CMK (cell line): ENCODE data around the gene SOX1.
A peak's percentile ranks its signal among the peaks of the same experiment; 100 is the strongest.

Experiments used
- DNase-seq: peaks from one replicate; pipeline ENCODE4 v3.0.0-alpha.2; 2010; ENCODE audit warnings: low read depth

SOX1 gene

GRCh38 chr13:112110479-112110878, 43.5 kb downstream of the SOX1 start:
- DNase-seq: no peak

GRCh38 chr13:112111239-112111857, 44.4 kb downstream of the SOX1 start:
- no peak for DNase-seq

DNA sequence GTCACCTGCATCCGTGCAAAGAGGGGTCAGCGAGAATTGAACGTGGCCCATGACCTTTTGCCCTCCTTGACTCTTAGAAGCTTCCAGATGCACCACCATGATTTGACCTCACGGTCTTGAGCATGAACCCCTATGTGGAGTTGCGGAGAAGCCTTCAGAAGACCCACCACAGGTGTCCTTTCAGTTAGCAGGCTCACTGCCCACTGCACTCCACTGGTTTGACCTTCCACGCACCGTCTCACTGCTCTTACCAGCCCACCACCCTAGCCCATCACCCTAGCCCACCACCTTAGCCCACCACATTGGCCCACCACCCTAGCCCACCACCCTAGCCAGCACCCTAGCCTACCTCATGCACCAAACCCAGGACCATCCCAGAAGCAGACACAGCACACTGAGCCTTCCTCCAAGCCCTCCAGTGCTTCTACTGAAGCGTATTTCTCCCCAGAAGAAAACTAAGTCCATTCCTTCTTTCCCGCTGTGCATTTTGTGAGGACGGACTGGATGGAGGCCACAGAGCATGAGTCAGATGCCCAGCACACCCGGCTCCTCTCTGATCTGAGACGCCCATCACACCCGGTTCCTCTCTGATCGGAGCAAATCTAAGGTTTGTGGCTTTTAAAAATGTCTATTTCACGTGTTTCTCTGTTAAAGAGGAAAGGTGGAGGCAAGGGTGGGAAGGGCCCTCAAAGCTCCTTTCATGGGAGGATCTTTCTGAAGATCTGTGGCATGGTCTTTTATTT, 45.8 kb downstream of the SOX1 start:
- no peak for DNase-seq

- no peak for DNase-seq
These were observed 46.4 kb downstream of the SOX1 start for GRCh38 chr13:112113348-112113747.

GRCh38 chr13:112113851-112114250, 46.9 kb downstream of the SOX1 start:
- no peak for DNase-seq

DNA sequence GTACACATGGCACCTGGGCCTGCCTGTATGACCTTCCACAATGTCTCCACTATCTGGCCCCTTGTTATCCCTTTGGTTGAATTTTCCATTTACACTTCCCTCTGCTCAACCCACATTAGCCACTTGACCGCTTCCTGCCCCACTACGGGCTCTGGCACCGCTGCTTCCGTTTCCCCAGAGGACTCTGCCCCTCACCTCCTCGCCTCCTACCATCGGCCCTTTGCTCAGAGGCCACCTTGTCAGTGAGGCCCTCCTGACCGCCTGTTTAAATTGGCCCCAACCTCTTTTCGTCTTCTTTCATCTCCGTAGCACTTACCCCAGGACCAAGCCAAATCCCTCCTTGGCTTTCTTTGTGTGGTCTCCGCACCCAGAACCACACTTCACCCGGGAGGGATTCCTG, 47.4 kb downstream of the SOX1 start:
- DNase-seq: peak; percentile 15

DNA sequence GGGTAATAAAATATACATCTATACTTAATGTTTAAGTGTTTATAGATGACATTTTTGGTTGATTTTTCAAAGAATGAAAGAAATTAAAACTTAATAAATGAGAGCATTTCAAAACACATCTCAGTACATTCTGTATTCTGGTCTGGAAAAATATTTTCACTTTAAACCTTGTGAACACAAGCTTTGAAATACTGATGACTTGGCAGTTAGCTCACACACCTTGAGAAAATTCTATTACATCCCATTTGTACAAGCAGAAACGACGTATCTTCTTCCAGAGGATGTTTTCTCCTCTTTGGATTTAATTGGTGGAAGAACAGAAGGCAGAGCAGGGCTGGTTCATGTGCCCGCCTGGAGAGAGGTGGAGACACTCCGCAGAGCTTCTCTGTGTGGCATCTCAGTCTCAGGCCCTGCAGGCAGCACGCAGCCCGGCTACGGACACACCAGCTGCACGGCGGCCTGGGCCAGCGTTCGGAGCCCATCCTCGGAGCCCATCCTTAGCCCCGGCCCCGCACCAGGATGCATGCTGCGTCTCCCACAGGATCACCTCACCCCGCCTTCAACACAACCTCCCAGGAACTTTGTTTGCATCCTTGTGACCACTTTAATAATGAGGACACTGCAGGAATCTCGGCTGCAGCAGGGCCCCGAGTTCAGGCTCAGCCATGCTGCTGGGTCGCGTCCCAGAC, 48.6 kb downstream of the SOX1 start:
- DNase-seq: no peak

DNA sequence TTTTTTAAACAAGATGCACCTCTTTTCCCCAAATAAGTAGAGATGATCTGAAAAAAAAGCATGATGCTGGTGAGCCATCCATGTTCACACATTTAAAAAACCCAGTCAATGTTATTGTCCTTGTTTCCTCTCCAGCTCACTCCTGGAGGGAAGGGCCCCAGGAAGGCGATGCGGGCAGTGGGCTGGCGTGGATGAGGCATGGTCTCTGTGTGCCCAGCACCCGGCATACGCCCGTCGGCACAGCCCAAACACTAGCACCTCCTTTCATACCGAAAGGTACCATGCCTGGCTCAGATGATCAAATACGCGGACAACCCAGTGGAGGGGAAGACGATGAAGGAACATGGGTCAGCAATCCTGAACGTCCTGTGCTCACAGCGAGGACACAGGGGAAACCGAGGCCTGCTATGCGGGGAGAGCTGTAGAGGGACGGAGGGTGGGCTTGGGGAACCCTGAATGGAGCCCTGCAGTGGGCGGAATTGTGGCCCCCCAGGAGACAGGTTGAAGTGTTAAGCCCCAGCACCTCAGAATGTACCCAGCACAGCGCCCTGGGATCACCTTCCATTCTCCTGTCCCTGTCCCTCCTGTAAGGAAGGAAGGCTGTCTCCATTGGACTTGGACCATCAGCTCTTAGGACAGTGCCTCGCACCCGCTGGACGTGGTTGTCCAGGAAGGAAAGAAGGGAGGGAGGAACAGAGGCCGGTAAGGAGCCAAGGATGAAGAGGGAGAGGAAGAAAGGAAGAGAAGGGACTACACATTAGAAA, 49.4 kb downstream of the SOX1 start:
- no peak for DNase-seq

- DNase-seq: no peak
These were observed 50.5 kb downstream of the SOX1 start for GRCh38 chr13:112117258-112117954.

- no peak for DNase-seq
These were observed 51.0 kb downstream of the SOX1 start for GRCh38 chr13:112117955-112118302.

- DNase-seq: no peak
These were observed 51.6 kb downstream of the SOX1 start for GRCh38 chr13:112118451-112119064.

DNA sequence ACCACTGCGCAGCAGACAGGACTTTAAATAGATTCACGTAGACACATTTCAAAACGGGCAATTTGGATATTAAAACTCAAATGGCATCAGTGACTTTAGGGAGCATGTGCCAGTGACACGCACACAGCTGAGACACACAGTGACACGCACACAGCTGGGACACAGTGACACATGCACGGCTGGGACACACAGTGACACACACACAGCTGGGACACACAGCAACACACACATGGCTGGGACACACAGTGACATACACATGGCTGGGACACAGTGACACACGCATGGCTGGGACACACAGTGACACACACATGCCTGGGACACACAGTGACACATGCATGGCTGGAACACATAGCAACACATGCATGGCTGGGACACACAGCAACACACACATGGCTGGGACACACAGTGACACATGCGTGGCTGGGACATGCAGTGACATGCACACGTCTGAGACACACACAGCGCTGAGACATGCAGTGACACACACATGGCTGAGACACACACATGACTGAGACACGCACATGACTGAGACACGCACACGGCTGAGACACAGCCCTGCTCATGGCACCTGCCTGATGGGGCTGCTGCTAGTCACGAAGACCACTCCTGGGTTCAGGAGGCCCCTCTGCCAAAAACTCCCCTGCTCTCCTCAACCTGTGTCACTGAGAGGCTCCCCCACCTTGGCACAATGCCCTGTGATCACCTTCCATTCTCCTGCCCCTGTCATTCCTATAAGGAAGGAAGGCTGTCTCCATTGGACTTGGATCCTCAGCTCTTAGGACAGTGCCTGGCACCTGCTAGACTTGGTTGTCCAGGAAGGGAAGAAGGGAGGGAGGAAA, 52.5 kb downstream of the SOX1 start:
- no peak for DNase-seq

DNA sequence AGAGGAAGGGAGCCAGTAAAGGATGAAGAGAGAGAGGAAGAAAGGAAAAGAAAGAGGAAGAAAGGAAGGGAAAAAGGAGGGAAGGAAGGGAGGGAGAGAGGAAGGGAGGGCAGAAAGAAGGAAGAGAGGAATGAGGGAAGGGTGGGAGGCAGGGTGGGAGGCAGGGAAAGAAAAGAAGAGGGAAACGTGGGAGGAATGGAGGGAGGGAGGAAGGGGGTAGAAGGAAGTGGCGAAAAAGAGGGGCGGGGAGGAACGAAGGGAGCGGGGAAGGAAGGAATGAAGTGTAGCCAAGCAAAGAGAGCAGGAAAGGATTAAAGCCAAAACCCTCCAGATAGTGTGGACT, 53.1 kb downstream of the SOX1 start:
- DNase-seq: no peak
